ENCODE results near the gene PJA2. TPM values are rescaled to one million over a fixed set of nuclear protein-coding genes. Genes with fewer than 3 reads are reported as not detected.

PJA2 gene
- total and polyA plus RNA-seq, 9 of the 15 experiments (the other 6 are each of a cell fraction or from before 2014, with no cell fraction given) = 25.1 to 82.1 (median 50.1) TPM

- TF ChIP-seq CHD7 (IDR thresholded peaks at IDR 0.05; ENCODE audit: low read depth, low read length) (no peak), ARNT (IDR thresholded peaks at IDR 0.05) (0 out of 4 replicates have a peak, but pooled peaks of 1 of the 2 experiments have one; percentile 16), ZNF57 (CRISPR knock-in tag; IDR thresholded peaks at IDR 0.05) (no peak), MTF1 (CRISPR knock-in tag; IDR thresholded peaks at IDR 0.05; ENCODE audit: borderline replicate concordance) (no peak), ZNF165 (CRISPR knock-in tag; IDR thresholded peaks at IDR 0.05; ENCODE audit: borderline replicate concordance) (no peak), ZNF431 (CRISPR knock-in tag; IDR thresholded peaks at IDR 0.05) (no peak; the same call in 1 of the 2 replicates), PTRF (tag; IDR thresholded peaks at IDR 0.05) (no peak), XRCC5 (IDR thresholded peaks at IDR 0.05; ENCODE audit: low read depth, low read length) (peak; percentile 65; the same call in 1 of the 2 replicates), FOXA1 (IDR thresholded peaks at IDR 0.05; ENCODE audit: borderline replicate concordance) (no peak), ELF1 (tag; IDR thresholded peaks at IDR 0.05) (no peak; the same call in 1 of the 2 replicates), STAT5A (IDR thresholded peaks at IDR 0.05; ENCODE audit: borderline replicate concordance, low read length) (no peak), KAT7 (CRISPR knock-in tag; IDR thresholded peaks at IDR 0.05; ENCODE audit: borderline replicate concordance) (0 out of 2 replicates have a peak, but pooled peaks have one; percentile 26), ZNF12 (CRISPR knock-in tag; IDR thresholded peaks at IDR 0.05) (no peak)
- TF ChIP-seq, protein P1, sequence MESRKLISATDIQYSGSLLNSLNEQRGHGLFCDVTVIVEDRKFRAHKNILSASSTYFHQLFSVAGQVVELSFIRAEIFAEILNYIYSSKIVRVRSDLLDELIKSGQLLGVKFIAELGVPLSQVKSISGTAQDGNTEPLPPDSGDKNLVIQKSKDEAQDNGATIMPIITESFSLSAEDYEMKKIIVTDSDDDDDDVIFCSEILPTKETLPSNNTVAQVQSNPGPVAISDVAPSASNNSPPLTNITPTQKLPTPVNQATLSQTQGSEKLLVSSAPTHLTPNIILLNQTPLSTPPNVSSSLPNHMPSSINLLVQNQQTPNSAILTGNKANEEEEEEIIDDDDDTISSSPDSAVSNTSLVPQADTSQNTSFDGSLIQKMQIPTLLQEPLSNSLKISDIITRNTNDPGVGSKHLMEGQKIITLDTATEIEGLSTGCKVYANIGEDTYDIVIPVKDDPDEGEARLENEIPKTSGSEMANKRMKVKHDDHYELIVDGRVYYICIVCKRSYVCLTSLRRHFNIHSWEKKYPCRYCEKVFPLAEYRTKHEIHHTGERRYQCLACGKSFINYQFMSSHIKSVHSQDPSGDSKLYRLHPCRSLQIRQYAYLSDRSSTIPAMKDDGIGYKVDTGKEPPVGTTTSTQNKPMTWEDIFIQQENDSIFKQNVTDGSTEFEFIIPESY (CRISPR knock-in tag; IDR thresholded peaks at IDR 0.05) = no peak
Measured at GRCh38 chr5:109408991-109409843, 557 bp downstream of the PJA2 start (continued).
